GM23338 (cell line): Measurements from ENCODE around the gene TNFAIP6.

Experiments used
- POLR2AphosphoS5 ChIP-seq: IDR thresholded peaks from 2 replicates; pipeline ENCODE4 v1.6.1; 2016; ENCODE audit warnings: antibody characterized with exemption, low read depth
- ZNF331 ChIP-seq: fragments of 250-450 bp; sonication (Bioruptor Pico); IDR thresholded peaks from 2 replicates; pipeline ENCODE4 v1.5.0; 2020; ENCODE audit warnings: low read depth, mild to moderate bottlenecking, moderate library complexity
- TF ChIP-seq, protein P1 (sequence below), 2 experiments: fragments of 200-600 bp in 1 of 2; sonication (generic) in 1 of 2; conservative IDR thresholded peaks; 2 replicates each; pipeline versions ENCODE4 v1.5.1 to v1.6.1; 2016 to 2017; ENCODE audit warnings: antibody characterized with exemption in 2 of 2, low read depth in 2 of 2, mild to moderate bottlenecking in 2 of 2, moderate library complexity in 1 of 2
- TF ChIP-seq, protein P2 (sequence below): IDR thresholded peaks from one replicate; pipeline ENCODE4 v1.6.1; 2018; ENCODE audit warnings: antibody characterized with exemption; ENCODE audit not compliant: unreplicated experiment
- TF ChIP-seq, protein P3 (sequence below): IDR thresholded peaks from 2 replicates; pipeline ENCODE4 v1.6.1; 2016; ENCODE audit warnings: antibody characterized with exemption

DNA sequence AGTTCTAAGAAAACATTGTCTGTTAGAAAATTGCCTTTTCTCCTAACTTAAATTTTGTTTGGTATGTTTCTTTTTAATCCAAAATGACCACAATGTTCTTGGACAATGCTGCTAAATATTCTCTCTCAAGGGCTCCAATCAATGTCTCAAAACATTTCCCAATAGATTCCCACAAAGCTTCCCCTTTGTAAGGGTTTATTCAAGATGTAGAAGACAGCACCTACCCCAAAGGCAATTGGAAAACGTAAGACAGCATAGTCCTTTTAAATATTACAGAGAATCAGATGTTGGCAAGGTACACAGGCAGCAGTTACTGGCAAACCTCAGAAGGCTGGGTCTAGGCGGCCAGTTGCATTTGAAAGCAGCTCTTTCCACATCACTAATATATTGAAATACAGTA is 34.0 kb downstream of the TNFAIP6 start:
- TF ChIP-seq, protein P1, sequence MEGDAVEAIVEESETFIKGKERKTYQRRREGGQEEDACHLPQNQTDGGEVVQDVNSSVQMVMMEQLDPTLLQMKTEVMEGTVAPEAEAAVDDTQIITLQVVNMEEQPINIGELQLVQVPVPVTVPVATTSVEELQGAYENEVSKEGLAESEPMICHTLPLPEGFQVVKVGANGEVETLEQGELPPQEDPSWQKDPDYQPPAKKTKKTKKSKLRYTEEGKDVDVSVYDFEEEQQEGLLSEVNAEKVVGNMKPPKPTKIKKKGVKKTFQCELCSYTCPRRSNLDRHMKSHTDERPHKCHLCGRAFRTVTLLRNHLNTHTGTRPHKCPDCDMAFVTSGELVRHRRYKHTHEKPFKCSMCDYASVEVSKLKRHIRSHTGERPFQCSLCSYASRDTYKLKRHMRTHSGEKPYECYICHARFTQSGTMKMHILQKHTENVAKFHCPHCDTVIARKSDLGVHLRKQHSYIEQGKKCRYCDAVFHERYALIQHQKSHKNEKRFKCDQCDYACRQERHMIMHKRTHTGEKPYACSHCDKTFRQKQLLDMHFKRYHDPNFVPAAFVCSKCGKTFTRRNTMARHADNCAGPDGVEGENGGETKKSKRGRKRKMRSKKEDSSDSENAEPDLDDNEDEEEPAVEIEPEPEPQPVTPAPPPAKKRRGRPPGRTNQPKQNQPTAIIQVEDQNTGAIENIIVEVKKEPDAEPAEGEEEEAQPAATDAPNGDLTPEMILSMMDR (conservative IDR thresholded peaks at IDR 0.05; ENCODE audit: low read depth in 2 of 2), result no peak
- TF ChIP-seq, protein P2, sequence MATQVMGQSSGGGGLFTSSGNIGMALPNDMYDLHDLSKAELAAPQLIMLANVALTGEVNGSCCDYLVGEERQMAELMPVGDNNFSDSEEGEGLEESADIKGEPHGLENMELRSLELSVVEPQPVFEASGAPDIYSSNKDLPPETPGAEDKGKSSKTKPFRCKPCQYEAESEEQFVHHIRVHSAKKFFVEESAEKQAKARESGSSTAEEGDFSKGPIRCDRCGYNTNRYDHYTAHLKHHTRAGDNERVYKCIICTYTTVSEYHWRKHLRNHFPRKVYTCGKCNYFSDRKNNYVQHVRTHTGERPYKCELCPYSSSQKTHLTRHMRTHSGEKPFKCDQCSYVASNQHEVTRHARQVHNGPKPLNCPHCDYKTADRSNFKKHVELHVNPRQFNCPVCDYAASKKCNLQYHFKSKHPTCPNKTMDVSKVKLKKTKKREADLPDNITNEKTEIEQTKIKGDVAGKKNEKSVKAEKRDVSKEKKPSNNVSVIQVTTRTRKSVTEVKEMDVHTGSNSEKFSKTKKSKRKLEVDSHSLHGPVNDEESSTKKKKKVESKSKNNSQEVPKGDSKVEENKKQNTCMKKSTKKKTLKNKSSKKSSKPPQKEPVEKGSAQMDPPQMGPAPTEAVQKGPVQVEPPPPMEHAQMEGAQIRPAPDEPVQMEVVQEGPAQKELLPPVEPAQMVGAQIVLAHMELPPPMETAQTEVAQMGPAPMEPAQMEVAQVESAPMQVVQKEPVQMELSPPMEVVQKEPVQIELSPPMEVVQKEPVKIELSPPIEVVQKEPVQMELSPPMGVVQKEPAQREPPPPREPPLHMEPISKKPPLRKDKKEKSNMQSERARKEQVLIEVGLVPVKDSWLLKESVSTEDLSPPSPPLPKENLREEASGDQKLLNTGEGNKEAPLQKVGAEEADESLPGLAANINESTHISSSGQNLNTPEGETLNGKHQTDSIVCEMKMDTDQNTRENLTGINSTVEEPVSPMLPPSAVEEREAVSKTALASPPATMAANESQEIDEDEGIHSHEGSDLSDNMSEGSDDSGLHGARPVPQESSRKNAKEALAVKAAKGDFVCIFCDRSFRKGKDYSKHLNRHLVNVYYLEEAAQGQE, result no peak
- no peak for TF ChIP-seq ZNF331 (CRISPR knock-in tag)
- TF ChIP-seq POLR2AphosphoS5, result no peak
- TF ChIP-seq, protein P3, sequence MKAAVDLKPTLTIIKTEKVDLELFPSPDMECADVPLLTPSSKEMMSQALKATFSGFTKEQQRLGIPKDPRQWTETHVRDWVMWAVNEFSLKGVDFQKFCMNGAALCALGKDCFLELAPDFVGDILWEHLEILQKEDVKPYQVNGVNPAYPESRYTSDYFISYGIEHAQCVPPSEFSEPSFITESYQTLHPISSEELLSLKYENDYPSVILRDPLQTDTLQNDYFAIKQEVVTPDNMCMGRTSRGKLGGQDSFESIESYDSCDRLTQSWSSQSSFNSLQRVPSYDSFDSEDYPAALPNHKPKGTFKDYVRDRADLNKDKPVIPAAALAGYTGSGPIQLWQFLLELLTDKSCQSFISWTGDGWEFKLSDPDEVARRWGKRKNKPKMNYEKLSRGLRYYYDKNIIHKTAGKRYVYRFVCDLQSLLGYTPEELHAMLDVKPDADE, result no peak
